Measurements from ENCODE around the gene PLCH2. TPM values are rescaled to one million over a fixed set of nuclear protein-coding genes. Genes with fewer than 3 reads are reported as not detected.

PLCH2 gene
- polyA plus RNA-seq, 1 donor from 2014 or later: 5.7 TPM

DNA sequence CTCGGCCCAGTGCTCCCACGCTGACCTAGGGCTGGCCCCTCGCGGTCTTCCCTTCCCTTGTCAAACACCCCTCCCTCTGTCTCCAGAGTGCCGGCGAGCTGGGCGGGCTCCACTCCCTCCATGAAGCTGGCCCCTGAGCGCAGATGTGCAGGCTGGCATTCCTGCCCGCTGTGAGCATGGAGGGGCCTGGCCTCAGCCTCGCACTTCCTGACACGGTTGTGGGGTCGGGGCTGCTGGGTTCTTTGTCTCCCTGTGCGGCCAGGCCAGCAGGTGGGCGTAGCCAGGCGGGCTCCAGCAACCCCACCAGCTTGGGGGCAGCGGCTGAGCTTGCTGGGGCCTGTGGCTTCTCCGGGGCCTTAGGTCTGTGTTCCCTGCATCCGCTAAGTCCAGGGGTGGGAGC, 49.5 kb upstream of the PLCH2 start:
- TF ChIP-seq SMC3 (conservative IDR thresholded peaks at IDR 0.05; ENCODE audit: poor library complexity) (no peak), EP300 (conservative IDR thresholded peaks at IDR 0.05; ENCODE audit: poor library complexity, severe bottlenecking) (no peak), TAF1 (IDR thresholded peaks at IDR 0.05; ENCODE audit: low read depth) (no peak), RAD21 (conservative IDR thresholded peaks at IDR 0.05) (no peak), POLR2AphosphoS5 (IDR thresholded peaks at IDR 0.05) (no peak), MXI1 (conservative IDR thresholded peaks at IDR 0.05; ENCODE audit: poor library complexity, severe bottlenecking) (no peak), EZH2 (IDR thresholded peaks at IDR 0.05; ENCODE audit: borderline replicate concordance, insufficient read depth, low read length, poor library complexity, severe bottlenecking) (no peak)
- TF ChIP-seq, protein P1, sequence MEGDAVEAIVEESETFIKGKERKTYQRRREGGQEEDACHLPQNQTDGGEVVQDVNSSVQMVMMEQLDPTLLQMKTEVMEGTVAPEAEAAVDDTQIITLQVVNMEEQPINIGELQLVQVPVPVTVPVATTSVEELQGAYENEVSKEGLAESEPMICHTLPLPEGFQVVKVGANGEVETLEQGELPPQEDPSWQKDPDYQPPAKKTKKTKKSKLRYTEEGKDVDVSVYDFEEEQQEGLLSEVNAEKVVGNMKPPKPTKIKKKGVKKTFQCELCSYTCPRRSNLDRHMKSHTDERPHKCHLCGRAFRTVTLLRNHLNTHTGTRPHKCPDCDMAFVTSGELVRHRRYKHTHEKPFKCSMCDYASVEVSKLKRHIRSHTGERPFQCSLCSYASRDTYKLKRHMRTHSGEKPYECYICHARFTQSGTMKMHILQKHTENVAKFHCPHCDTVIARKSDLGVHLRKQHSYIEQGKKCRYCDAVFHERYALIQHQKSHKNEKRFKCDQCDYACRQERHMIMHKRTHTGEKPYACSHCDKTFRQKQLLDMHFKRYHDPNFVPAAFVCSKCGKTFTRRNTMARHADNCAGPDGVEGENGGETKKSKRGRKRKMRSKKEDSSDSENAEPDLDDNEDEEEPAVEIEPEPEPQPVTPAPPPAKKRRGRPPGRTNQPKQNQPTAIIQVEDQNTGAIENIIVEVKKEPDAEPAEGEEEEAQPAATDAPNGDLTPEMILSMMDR (IDR thresholded peaks at IDR 0.05; ENCODE audit: poor library complexity, severe bottlenecking): no peak
- TF ChIP-seq, protein P2, sequence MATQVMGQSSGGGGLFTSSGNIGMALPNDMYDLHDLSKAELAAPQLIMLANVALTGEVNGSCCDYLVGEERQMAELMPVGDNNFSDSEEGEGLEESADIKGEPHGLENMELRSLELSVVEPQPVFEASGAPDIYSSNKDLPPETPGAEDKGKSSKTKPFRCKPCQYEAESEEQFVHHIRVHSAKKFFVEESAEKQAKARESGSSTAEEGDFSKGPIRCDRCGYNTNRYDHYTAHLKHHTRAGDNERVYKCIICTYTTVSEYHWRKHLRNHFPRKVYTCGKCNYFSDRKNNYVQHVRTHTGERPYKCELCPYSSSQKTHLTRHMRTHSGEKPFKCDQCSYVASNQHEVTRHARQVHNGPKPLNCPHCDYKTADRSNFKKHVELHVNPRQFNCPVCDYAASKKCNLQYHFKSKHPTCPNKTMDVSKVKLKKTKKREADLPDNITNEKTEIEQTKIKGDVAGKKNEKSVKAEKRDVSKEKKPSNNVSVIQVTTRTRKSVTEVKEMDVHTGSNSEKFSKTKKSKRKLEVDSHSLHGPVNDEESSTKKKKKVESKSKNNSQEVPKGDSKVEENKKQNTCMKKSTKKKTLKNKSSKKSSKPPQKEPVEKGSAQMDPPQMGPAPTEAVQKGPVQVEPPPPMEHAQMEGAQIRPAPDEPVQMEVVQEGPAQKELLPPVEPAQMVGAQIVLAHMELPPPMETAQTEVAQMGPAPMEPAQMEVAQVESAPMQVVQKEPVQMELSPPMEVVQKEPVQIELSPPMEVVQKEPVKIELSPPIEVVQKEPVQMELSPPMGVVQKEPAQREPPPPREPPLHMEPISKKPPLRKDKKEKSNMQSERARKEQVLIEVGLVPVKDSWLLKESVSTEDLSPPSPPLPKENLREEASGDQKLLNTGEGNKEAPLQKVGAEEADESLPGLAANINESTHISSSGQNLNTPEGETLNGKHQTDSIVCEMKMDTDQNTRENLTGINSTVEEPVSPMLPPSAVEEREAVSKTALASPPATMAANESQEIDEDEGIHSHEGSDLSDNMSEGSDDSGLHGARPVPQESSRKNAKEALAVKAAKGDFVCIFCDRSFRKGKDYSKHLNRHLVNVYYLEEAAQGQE (IDR thresholded peaks at IDR 0.05; ENCODE audit: borderline replicate concordance): no peak
- no peak overlapping the region for H3K27ac ChIP-seq (ENCODE audit: low read length)

DNA sequence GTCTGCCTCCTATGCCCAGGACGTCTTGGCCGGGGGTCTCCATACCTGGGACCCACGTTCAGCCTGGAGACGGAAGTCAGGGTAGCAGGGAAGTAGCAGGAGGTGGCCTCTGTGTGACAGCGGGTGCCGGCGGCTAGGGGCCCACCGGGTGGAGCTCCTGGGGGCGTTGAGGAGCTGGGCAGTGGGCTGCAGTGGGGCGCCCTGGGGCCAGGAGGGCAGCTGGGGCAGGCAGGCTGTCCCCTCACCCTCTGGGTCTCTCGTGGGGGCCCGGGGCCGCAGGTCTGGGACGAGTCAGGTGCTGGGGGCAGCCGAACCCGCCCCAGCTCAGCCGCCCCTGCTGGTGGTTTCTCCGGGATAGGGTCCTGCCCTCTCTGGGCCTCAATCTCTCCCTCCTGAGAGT, 49.0 kb upstream of the PLCH2 start:
- Histone ChIP-seq H3K4me2 (ENCODE audit: low read length) (no peak overlapping the region), H3K9me3 (ENCODE audit: low read length) (no peaks in the 10 kb centered on the region), H3K9ac (ENCODE audit: low read length) (no peak overlapping the region), H3F3A (ENCODE audit: insufficient read depth, low read length, poor library complexity, severe bottlenecking) (no peaks in the 10 kb centered on the region), H3K27ac (ENCODE audit: low read length) (no peak overlapping the region), H3K9me2 (ENCODE audit: insufficient read depth, low read length) (no peaks in the 10 kb centered on the region), H3K79me2 (replicated peaks; ENCODE audit: insufficient read depth, low read length) (no peaks in the 10 kb centered on the region), H4K20me1 (ENCODE audit: insufficient read depth) (no peaks in the 10 kb centered on the region), H2AFZ (ENCODE audit: low read depth, low read length) (no peak overlapping the region), H3K36me3 (ENCODE audit: insufficient read depth, low read length) (no peaks in the 10 kb centered on the region), H3K27me3 (ENCODE audit: insufficient read depth, low read depth, low read length) (no peaks in the 10 kb centered on the region), H3K4me3 (ENCODE audit: low read length) (no peak overlapping the region)
- TF ChIP-seq RAD21 (conservative IDR thresholded peaks at IDR 0.05) (no peak), EZH2 (IDR thresholded peaks at IDR 0.05; ENCODE audit: borderline replicate concordance, insufficient read depth, low read length, poor library complexity, severe bottlenecking) (no peak), POLR2AphosphoS5 (IDR thresholded peaks at IDR 0.05) (no peak), SMC3 (conservative IDR thresholded peaks at IDR 0.05; ENCODE audit: poor library complexity) (no peak), EP300 (conservative IDR thresholded peaks at IDR 0.05; ENCODE audit: poor library complexity, severe bottlenecking) (no peak), TAF1 (IDR thresholded peaks at IDR 0.05; ENCODE audit: low read depth) (no peak)
- TF ChIP-seq, protein P2 (IDR thresholded peaks at IDR 0.05; ENCODE audit: borderline replicate concordance): no peak
- TF ChIP-seq, protein P1 (IDR thresholded peaks at IDR 0.05; ENCODE audit: poor library complexity, severe bottlenecking): no peak

More for the DNA sequence above, 49.5 kb upstream of the PLCH2 start:
- Histone ChIP-seq H2AFZ (ENCODE audit: low read depth, low read length) (no peak overlapping the region), H3K9me3 (ENCODE audit: low read length) (no peaks in the 10 kb centered on the region), H3K36me3 (ENCODE audit: insufficient read depth, low read length) (no peaks in the 10 kb centered on the region), H3K27me3 (ENCODE audit: insufficient read depth, low read depth, low read length) (no peaks in the 10 kb centered on the region), H3K4me2 (ENCODE audit: low read length) (no peak overlapping the region), H3K79me2 (replicated peaks; ENCODE audit: insufficient read depth, low read length) (no peaks in the 10 kb centered on the region), H3F3A (ENCODE audit: insufficient read depth, low read length, poor library complexity, severe bottlenecking) (no peaks in the 10 kb centered on the region), H4K20me1 (ENCODE audit: insufficient read depth) (no peaks in the 10 kb centered on the region), H3K9ac (ENCODE audit: low read length) (no peak overlapping the region), H3K4me3 (ENCODE audit: low read length) (no peak overlapping the region), H3K9me2 (ENCODE audit: insufficient read depth, low read length) (no peaks in the 10 kb centered on the region)
